Type B pancreatic cell (in vitro differentiated cells): ENCODE data around the gene KPNB1. TPM values are rescaled to one million over a fixed set of nuclear protein-coding genes. Genes with fewer than 3 reads are reported as not detected.
"Not testable (repeated sequence)": the region's sequence is repeated elsewhere in the genome, so short reads cannot be mapped to it uniquely, and the experiment has no call there.

Source experiments
- DNase-seq: peaks from one replicate; pipeline ENCODE4 v3.0.0; 2021; ENCODE audit warnings: mixed read lengths; ENCODE audit not compliant: unreplicated experiment; ENCODE audit errors: extremely low spot score
- H3K27ac Mint-ChIP-seq: 2 replicates; pipeline ENCODE4 v1.8.0; 2021; ENCODE audit warnings: mild to moderate bottlenecking, mixed read lengths
- H3K27me3 Mint-ChIP-seq: 2 replicates; pipeline ENCODE4 v1.8.0; 2021; ENCODE audit warnings: mixed read lengths
- H3K36me3 Mint-ChIP-seq: 2 replicates; pipeline ENCODE4 v1.8.0; 2021; ENCODE audit warnings: mixed read lengths
- H3K4me1 Mint-ChIP-seq: one replicate; pipeline ENCODE4 v1.8.0; 2021; ENCODE audit warnings: mixed read lengths; ENCODE audit not compliant: unreplicated experiment
- H3K4me3 Mint-ChIP-seq: 2 replicates; pipeline ENCODE4 v1.8.0; 2021; ENCODE audit warnings: mild to moderate bottlenecking, mixed read lengths
- H3K9me3 Mint-ChIP-seq: 2 replicates; pipeline ENCODE4 v1.8.0; 2021; ENCODE audit warnings: mixed read lengths
- total RNA-seq: library from RNA; stranded (reverse); gene quantifications from 2 replicates; pipeline ENCODE4 v1.2.1, GENCODE V29; 2021; ENCODE audit warnings: low replicate concordance
- TF ChIP-seq, protein P1 (sequence below): fragments of 200-600 bp; sonication (generic); conservative IDR thresholded peaks from 2 replicates; pipeline ENCODE4 v1.5.0; 2021; ENCODE audit warnings: antibody characterized with exemption, mild to moderate bottlenecking

Gene KPNB1
- total RNA-seq, 1 donor from 2014 or later, result 372 TPM

DNA sequence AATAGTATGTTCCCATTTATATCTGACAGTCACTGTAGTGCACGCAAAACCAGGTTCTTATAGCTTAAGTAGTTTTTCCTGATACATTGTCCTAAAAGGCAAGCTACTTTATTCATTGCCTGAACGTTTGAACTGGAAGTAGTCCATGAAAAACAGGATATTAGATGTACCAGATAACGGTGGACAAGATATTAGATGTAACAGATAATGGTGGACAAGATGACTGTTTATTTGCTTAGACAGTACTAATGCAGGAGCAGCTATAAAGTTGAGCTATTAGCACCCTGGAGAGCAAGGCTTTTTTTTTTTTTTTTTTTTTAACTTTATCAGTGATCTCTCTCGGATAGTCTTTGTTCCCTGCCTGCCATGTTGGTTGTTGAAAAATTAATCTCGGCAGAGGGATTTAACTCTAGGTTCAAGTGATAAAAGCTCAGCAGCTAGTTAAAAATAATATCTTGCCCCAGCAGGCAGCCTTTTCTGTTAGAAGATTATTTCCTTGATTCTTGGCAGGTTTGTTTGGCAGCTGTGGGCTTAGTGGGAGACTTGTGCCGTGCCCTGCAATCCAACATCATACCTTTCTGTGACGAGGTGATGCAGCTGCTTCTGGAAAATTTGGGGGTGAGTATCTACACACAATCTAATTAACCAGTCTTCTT lies 26.9 kb downstream of the KPNB1 start:
- H3K36me3 Mint-ChIP-seq, result peaks cover 50% of the 10 kb centered on the region
- TF ChIP-seq, protein P1, sequence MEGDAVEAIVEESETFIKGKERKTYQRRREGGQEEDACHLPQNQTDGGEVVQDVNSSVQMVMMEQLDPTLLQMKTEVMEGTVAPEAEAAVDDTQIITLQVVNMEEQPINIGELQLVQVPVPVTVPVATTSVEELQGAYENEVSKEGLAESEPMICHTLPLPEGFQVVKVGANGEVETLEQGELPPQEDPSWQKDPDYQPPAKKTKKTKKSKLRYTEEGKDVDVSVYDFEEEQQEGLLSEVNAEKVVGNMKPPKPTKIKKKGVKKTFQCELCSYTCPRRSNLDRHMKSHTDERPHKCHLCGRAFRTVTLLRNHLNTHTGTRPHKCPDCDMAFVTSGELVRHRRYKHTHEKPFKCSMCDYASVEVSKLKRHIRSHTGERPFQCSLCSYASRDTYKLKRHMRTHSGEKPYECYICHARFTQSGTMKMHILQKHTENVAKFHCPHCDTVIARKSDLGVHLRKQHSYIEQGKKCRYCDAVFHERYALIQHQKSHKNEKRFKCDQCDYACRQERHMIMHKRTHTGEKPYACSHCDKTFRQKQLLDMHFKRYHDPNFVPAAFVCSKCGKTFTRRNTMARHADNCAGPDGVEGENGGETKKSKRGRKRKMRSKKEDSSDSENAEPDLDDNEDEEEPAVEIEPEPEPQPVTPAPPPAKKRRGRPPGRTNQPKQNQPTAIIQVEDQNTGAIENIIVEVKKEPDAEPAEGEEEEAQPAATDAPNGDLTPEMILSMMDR, result no peak
- no peaks in the 10 kb centered on the region for H3K27me3 Mint-ChIP-seq
- no peaks in the 10 kb centered on the region for H3K9me3 Mint-ChIP-seq
- DNase-seq, result no peak
- H3K4me3 Mint-ChIP-seq, result no peak overlapping the region
- no peaks in the 10 kb centered on the region for H3K4me1 Mint-ChIP-seq
- H3K27ac Mint-ChIP-seq, result no peak overlapping the region

DNA sequence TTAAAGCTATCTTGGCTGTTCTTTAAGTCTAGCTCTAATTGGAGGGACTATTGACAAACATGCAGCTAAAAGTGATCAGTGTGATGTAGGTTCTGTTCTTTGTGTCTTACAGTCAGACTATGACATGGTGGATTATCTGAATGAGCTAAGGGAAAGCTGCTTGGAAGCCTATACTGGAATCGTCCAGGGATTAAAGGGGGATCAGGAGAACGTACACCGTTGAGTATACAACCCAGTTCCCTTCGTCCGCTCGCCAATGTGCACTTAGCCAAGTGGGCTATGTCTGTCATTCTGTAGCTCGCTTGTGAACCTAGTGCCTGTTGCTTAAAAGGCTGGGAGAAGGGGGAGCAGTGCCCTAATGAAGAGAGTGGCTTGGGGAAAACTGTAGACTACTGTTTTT lies 28.5 kb downstream of the KPNB1 start:
- no peak overlapping the region for H3K27ac Mint-ChIP-seq
- H3K9me3 Mint-ChIP-seq, result no peaks in the 10 kb centered on the region
- TF ChIP-seq, protein P1, result no peak
- H3K4me3 Mint-ChIP-seq, result no peak overlapping the region
- no peaks in the 10 kb centered on the region for H3K4me1 Mint-ChIP-seq
- no peaks in the 10 kb centered on the region for H3K27me3 Mint-ChIP-seq
- DNase-seq, result no peak
- H3K36me3 Mint-ChIP-seq, result peaks cover 60% of the 10 kb centered on the region

DNA sequence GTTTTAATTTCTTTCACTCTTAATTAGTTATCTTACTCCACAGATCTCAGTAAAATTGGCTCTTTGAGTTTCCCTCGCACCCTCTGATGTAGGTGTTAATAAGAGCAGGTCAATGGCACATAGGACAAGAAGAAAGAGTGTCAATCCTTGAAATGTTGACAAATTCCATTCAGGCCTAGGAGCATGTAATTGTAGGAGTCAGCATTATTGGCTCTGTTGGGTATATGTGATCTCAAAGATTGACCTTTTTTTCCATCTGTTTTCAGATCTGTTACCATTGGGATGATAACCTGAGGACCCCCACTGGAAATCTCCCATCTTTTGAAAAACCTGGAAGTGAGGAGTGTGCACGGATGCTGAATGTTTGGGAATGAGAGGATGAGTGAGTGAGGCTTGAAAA lies 32.4 kb downstream of the KPNB1 start:
- no peak for DNase-seq
- no peaks in the 10 kb centered on the region for H3K27me3 Mint-ChIP-seq
- H3K36me3 Mint-ChIP-seq, result peaks cover 42% of the 10 kb centered on the region
- TF ChIP-seq, protein P1, result no peak
- no peaks in the 10 kb centered on the region for H3K9me3 Mint-ChIP-seq
- H3K27ac Mint-ChIP-seq, result no peak overlapping the region
- H3K4me1 Mint-ChIP-seq, result peaks cover 7% of the 10 kb centered on the region
- no peak overlapping the region for H3K4me3 Mint-ChIP-seq

DNA sequence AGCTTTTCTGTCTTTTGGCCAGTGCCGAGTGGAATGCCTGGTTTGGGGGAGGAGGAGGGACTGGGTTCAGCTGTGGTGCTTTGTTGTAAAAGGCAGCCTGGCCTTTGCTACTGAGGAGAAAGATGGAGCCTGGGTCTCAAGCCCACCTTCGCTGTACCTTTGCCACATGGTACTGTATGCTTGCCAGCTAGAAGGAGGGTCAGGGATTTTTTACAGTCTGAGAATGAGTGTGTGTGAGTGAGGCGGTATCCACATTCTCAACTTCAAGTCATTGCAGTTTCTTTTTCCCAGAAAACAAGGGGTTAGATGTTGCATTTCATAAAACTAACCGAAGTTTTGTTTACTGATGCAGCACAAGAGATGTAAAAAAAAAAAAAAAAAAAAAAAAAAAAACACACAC lies 33.0 kb downstream of the KPNB1 start:
- H3K27ac Mint-ChIP-seq, H3K4me1 Mint-ChIP-seq, DNase-seq, H3K27me3 Mint-ChIP-seq, H3K4me3 Mint-ChIP-seq, H3K9me3 Mint-ChIP-seq: not testable (repeated sequence)
- peaks cover 42% of the 10 kb centered on the region for H3K36me3 Mint-ChIP-seq

DNA sequence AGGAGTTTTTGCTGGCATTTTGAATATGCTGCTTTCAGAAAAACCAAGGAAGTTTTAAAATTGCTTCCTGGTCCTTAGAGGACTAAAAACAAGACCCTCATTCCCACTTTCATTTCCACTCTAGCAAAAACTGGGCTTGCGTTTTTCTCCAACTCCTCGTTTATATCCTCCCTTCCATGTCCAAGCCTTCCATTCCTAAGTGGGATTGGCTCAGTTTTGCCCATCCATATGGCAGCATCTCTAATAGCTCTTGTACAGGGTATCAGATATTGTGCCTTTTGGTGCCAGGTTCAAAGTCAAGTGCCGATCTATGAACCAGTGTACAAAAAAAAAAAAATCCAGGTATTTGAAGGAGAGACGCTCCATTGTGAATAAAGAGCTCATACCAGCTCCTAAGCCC lies 34.3 kb downstream of the KPNB1 start:
- H3K27me3 Mint-ChIP-seq, result no peaks in the 10 kb centered on the region
- TF ChIP-seq, protein P1, result no peak
- peaks cover 36% of the 10 kb centered on the region for H3K36me3 Mint-ChIP-seq
- no peak overlapping the region for H3K27ac Mint-ChIP-seq
- H3K4me1 Mint-ChIP-seq, result peaks cover 7% of the 10 kb centered on the region
- no peak overlapping the region for H3K4me3 Mint-ChIP-seq
- DNase-seq, result no peak
- no peaks in the 10 kb centered on the region for H3K9me3 Mint-ChIP-seq

DNA sequence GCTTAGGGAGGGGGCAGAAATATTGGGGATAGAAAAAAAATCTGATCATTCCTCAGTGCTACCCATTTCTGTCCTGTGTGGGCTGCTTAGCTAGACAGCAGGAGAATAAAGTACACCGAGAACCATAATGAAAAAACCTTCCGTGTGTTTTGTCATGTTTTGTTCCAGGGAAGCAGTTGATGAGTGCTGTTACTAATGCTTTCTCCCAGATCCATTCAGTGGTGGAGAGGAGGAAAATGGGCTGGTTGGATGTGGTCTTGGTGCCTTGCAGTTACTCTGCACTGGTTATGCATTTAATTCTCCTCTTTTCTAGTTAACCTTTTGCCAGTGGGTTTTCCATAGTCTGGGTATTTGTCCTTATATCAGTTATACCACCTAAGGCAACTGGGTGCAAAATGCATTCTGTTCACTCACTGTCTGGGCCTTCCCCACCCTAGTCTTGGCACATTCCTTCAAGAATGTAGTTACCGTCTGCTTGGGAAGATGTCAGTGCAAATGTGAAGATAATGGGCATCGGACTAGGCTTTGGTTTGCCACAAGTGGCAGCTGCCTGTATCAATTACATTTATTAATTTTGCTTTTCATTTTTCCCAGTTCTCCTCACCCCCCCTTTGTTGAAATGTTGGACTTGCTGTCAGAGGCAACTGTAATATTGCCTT lies 34.9 kb downstream of the KPNB1 start:
- no peak for DNase-seq
- TF ChIP-seq, protein P1, result no peak
- Mint-ChIP-seq H3K36me3 (peaks cover 36% of the 10 kb centered on the region), H3K27ac (no peak overlapping the region), H3K9me3 (no peaks in the 10 kb centered on the region), H3K4me1 (peaks cover 7% of the 10 kb centered on the region), H3K27me3 (no peaks in the 10 kb centered on the region), H3K4me3 (no peak overlapping the region)
